GM23248 (cell line): ENCODE measurements around the gene NTPCR. TPM values are rescaled to one million over a fixed set of nuclear protein-coding genes. Genes with fewer than 3 reads are reported as not detected.
"Not testable (repeated sequence)": the region's sequence is repeated elsewhere in the genome, so short reads cannot be mapped to it uniquely, and the experiment has no call there.

ENCODE experiments used
- DNase-seq: peaks from one replicate; pipeline ENCODE4 v3.0.0-alpha.2; 2015
- H2AFZ ChIP-seq: fragments of 200-600 bp; sonication (generic); 2 replicates; pipeline ENCODE4 v1.6.1; 2016; ENCODE audit warnings: antibody characterized with exemption
- H3F3A ChIP-seq: fragments of 200-600 bp; sonication (generic); 2 replicates; pipeline ENCODE4 v1.6.1; 2016; ENCODE audit warnings: mild to moderate bottlenecking, antibody characterized with exemption, mixed run types; ENCODE audit not compliant: insufficient read depth
- H3K27ac ChIP-seq: fragments of 200-600 bp; sonication (generic); 2 replicates; pipeline ENCODE4 v1.5.1; 2016; ENCODE audit warnings: mild to moderate bottlenecking
- H3K27me3 ChIP-seq: fragments of 200-600 bp; sonication (generic); replicated peaks from 2 replicates; pipeline ENCODE4 v1.6.1; 2016; ENCODE audit warnings: mild to moderate bottlenecking; ENCODE audit not compliant: insufficient read depth
- H3K36me3 ChIP-seq: fragments of 200-600 bp; sonication (generic); 2 replicates; pipeline ENCODE4 v1.6.1; 2016; ENCODE audit warnings: low read depth, mild to moderate bottlenecking
- H3K4me1 ChIP-seq: fragments of 200-600 bp; sonication (generic); 2 replicates; pipeline ENCODE4 v1.6.1; 2016; ENCODE audit warnings: mild to moderate bottlenecking; ENCODE audit not compliant: insufficient read depth
- H3K4me2 ChIP-seq: fragments of 200-600 bp; sonication (generic); one replicate; pipeline ENCODE4 v1.6.1; 2016; ENCODE audit warnings: mild to moderate bottlenecking; ENCODE audit not compliant: unreplicated experiment
- H3K4me3 ChIP-seq: fragments of 200-600 bp; sonication (generic); 2 replicates; pipeline ENCODE4 v1.5.1; 2016; ENCODE audit warnings: mild to moderate bottlenecking
- H3K79me2 ChIP-seq: fragments of 200-600 bp; sonication (generic); 2 replicates; pipeline ENCODE4 v1.6.1; 2016; ENCODE audit warnings: mild to moderate bottlenecking; ENCODE audit not compliant: insufficient read depth
- H3K9ac ChIP-seq: fragments of 200-600 bp; sonication (generic); 2 replicates; pipeline ENCODE4 v1.6.1; 2016; ENCODE audit warnings: mild to moderate bottlenecking
- H3K9me2 ChIP-seq: fragments of 200-600 bp; sonication (generic); 2 replicates; pipeline ENCODE4 v1.6.1; 2016; ENCODE audit warnings: mixed run types, mild to moderate bottlenecking, moderate library complexity; ENCODE audit not compliant: insufficient read depth
- H3K9me3 ChIP-seq: fragments of 200-600 bp; sonication (generic); one replicate; pipeline ENCODE4 v1.6.1; 2017; ENCODE audit warnings: low read depth
- H4K20me1 ChIP-seq: fragments of 200-600 bp; sonication (generic); 2 replicates; pipeline ENCODE4 v1.6.0; 2016; ENCODE audit not compliant: insufficient read depth
- EZH2 ChIP-seq: fragments of 200-600 bp; sonication (generic); IDR thresholded peaks from 2 replicates; pipeline ENCODE4 v1.6.1; 2018; ENCODE audit warnings: antibody characterized with exemption, mild to moderate bottlenecking; ENCODE audit not compliant: insufficient read depth, poor library complexity, severe bottlenecking
- EZH2phosphoT487 ChIP-seq: fragments of 200-600 bp; sonication (generic); IDR thresholded peaks from 2 replicates; pipeline ENCODE4 v1.6.1; 2018; ENCODE audit warnings: antibody characterized with exemption, moderate library complexity, mild to moderate bottlenecking, low read depth; ENCODE audit not compliant: insufficient read depth
- WGBS, 2 experiments: methylation state at CpG; one replicate each; pipeline ENCODE4 v1.1.6; 2015 to 2017; ENCODE audit warnings: low lambda C conversion rate in 2 of 2, low coverage in 1 of 2; ENCODE audit errors: missing lambda C conversion rate in 2 of 2; 5-methylcytosine and 5-hydroxymethylcytosine counted together
- in situ Hi-C: fragments of 300-500 bp; cut with MboI; formaldehyde crosslinking; loops from 2 replicates; pipeline ENCODE4 v1.15.0; 2020
- polyA plus RNA-seq: library from polyadenylated mRNA; unstranded; fragments of >200 nt; fragmentation: Nextera tagmentation; extraction: Ambion mirVana; gene quantifications from 2 replicates; pipeline ENCODE4 v1.2.1, GENCODE V29; 2016
- total RNA-seq: library from RNA; depleted of rRNA; stranded (reverse); fragments of >200 nt; shearing (Covaris generic); gene quantifications from 2 replicates; pipeline ENCODE4 v1.2.3, GENCODE V29; 2014

NTPCR gene
- total and polyA plus RNA-seq, 2 experiments from 2014 or later = 23.8 to 67.2 TPM

DNA sequence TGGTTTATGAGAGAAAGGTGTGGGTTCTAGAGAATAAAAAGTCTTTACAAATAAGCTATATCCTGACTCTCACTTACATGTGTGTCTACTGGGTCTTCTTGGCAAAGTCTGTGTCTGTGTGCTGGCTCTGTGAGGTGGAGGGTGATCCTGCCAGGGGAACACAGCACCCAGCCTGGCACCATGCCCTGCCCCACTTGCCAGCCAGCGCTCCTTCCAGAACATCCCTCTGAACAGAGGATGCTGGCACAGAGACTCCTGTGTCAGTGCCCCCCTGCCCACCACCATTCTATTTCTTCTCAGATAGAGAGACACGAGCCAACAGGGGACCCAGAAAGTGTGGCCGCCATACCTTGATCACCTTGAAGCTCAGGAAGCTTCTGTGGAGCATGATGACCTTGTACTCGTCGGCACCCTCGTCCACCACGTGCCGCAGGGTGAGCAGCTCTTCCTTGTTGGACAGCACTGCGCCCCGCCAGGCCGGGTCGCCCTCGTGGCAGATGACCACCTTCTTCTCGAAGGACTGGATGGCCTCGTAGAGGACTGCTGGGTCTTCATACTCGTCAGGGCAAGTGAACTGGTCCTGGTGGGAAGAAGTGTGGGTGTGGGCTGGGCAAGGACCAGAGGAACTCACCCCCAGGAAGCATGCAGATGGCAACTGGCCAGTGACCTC lies 49.7 kb downstream of the NTPCR start:
- H3K9me2 ChIP-seq = no peaks in the 10 kb centered on the region
- no peak overlapping the region for H3K4me2 ChIP-seq

GRCh38 chr1:233003638-233004037 lies 53.2 kb downstream of the NTPCR start:
- in situ Hi-C loops, H3K9me3 ChIP-seq, H3K27me3 ChIP-seq, H3K79me2 ChIP-seq, H3F3A ChIP-seq, H3K4me1 ChIP-seq, H4K20me1 ChIP-seq, H3K4me2 ChIP-seq, H3K9ac ChIP-seq, DNase-seq, H3K4me3 ChIP-seq, H3K9me2 ChIP-seq, H3K36me3 ChIP-seq, H2AFZ ChIP-seq, H3K27ac ChIP-seq: not testable (repeated sequence)
- WGBS, 2 experiments = 96 to 98% methylated on average over 5 of the region's 5 CpGs

More for the DNA sequence above, 49.7 kb downstream of the NTPCR start:
- Histone ChIP-seq H3K27me3 (no peaks in the 10 kb centered on the region), H3K9ac (no peak overlapping the region), H3F3A (no peaks in the 10 kb centered on the region), H3K9me3 (no peaks in the 10 kb centered on the region), H2AFZ (no peak overlapping the region), H3K4me1 (no peaks in the 10 kb centered on the region), H3K27ac (no peak overlapping the region), H4K20me1 (no peaks in the 10 kb centered on the region), H3K4me3 (no peak overlapping the region), H3K36me3 (no peaks in the 10 kb centered on the region), H3K79me2 (no peaks in the 10 kb centered on the region)
- in situ Hi-C loops = no loop called here
- TF ChIP-seq EZH2 = no peak
- TF ChIP-seq EZH2phosphoT487 = no peak
- DNase-seq = no peak
- WGBS, 2 experiments = 95 to 96% methylated on average over 16 of the region's 16 CpGs

DNA sequence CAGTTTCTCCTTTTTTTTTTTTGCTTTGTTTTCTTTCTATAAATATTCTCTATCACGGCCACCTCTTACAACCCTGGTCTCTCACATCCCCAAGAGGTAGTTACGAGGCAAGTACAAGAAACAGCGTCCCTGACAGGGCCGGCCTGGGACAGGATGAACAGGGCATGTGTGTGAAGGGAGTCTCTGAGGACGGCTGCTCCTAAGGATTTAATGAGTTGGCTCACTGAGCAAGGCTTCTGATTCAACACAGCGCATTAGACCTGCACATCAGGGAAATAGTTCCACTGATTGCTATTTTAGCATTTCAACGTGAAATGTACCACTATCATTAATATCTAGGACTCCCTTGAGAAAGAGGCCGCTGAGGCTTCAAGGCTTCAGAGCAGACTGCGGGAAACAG lies 54.0 kb downstream of the NTPCR start:
- no peaks in the 10 kb centered on the region for H4K20me1 ChIP-seq
- no peaks in the 10 kb centered on the region for H3F3A ChIP-seq
- no peak overlapping the region for H3K27ac ChIP-seq
- H3K27me3 ChIP-seq = no peaks in the 10 kb centered on the region
- no peaks in the 10 kb centered on the region for H3K79me2 ChIP-seq
- no peak overlapping the region for H2AFZ ChIP-seq
- no peak overlapping the region for H3K9ac ChIP-seq
- no peak overlapping the region for H3K4me3 ChIP-seq
- TF ChIP-seq EZH2 = no peak
- TF ChIP-seq EZH2phosphoT487 = no peak
- no peak for DNase-seq
- WGBS, 2 experiments = 95 to 97% methylated on average over 9 of the region's 9 CpGs
- H3K9me3 ChIP-seq = no peaks in the 10 kb centered on the region
- H3K4me1 ChIP-seq = 0 out of 2 replicates have a peak, but pooled peaks cover 8% of the 10 kb centered on the region
- no peak overlapping the region for H3K4me2 ChIP-seq
- no peaks in the 10 kb centered on the region for H3K36me3 ChIP-seq
- H3K9me2 ChIP-seq = no peaks in the 10 kb centered on the region
- in situ Hi-C loops = no loop called here

DNA sequence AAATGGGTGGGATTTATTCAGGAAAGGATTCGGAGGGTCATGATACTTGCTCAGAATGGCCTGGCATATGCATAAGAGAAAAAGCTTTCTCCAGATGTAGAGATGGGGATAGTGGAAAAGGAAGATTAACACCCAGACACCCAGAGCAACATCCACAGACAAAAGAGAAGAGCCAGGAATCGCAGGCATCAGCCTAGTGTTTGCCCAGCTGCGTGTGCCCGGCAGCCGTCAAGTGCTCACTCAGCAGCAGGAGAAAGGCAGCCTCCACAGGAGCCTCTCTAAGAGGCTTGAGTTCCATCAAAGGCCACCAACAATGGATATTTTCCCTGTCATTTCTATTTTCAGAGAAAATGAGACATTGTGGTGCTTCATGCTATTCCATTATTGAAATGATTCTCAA lies 54.7 kb downstream of the NTPCR start:
- H3K9me3 ChIP-seq = no peaks in the 10 kb centered on the region

GRCh38 chr1:233005703-233006102 lies 55.3 kb downstream of the NTPCR start:
- Histone ChIP-seq H3K9me3 (no peaks in the 10 kb centered on the region), H3K9ac (no peak overlapping the region), H3F3A (peaks cover 4% of the 10 kb centered on the region; the same call in 1 of the 2 replicates), H3K4me1 (peaks cover 15% of the 10 kb centered on the region), H3K4me3 (no peak overlapping the region), H3K79me2 (no peaks in the 10 kb centered on the region), H3K9me2 (no peaks in the 10 kb centered on the region), H3K36me3 (no peaks in the 10 kb centered on the region), H3K27ac (no peak overlapping the region), H4K20me1 (no peaks in the 10 kb centered on the region), H2AFZ (no peak overlapping the region), H3K4me2 (no peak overlapping the region), H3K27me3 (no peaks in the 10 kb centered on the region)
- TF ChIP-seq EZH2phosphoT487 = no peak
- TF ChIP-seq EZH2 = no peak
- 76 to 81% methylated on average over 8 of the region's 8 CpGs for WGBS, 2 experiments
- DNase-seq = peak; percentile 56
- in situ Hi-C loops = no loop called here

More for the DNA sequence above, 54.7 kb downstream of the NTPCR start:
- no peak overlapping the region for H3K4me3 ChIP-seq
- no peak overlapping the region for H2AFZ ChIP-seq
- H4K20me1 ChIP-seq = no peaks in the 10 kb centered on the region
- H3K36me3 ChIP-seq = no peaks in the 10 kb centered on the region
- no peak overlapping the region for H3K4me2 ChIP-seq
- no peak overlapping the region for H3K9ac ChIP-seq
- no peaks in the 10 kb centered on the region for H3K27me3 ChIP-seq
- no peaks in the 10 kb centered on the region for H3K79me2 ChIP-seq
- in situ Hi-C loops = no loop called here
- no peaks in the 10 kb centered on the region for H3K9me2 ChIP-seq
- H3F3A ChIP-seq = no peaks in the 10 kb centered on the region
- no peak overlapping the region for H3K27ac ChIP-seq
- WGBS, 2 experiments = 97 to 99% methylated on average over 5 of the region's 5 CpGs
- DNase-seq = no peak
- TF ChIP-seq EZH2phosphoT487 (no peak), EZH2 (no peak)
- peaks cover 11% of the 10 kb centered on the region for H3K4me1 ChIP-seq
